GM18868 (cell line): ENCODE data around the gene OTOF.

Experiments
- ATAC-seq: cut with Tn5 transposase; IDR thresholded peaks from one replicate; pipeline ENCODE4 v1.9.1; 2021; ENCODE audit warnings: mild to moderate bottlenecking, moderate library complexity; ENCODE audit not compliant: unreplicated experiment

Gene OTOF

DNA sequence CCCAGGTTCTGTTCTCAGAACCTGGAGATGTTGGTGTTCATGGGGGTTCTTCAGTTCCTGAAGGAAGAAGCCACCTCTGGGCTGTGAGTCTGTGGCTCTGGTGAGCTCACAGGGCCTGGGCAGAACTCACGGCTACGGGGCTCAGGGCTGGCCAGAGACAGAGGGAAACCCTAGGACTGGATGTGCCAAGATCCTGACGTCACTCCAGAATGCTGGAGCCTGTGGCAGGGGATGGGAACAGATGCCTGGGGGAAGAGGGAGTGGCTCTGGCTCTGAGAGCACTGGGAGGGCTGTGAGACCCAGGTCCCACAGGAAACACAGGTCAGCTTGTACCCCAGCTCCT, at the start of gene OTOF:
OTOF (minus strand) TSS at position 214 of the 343 bp plus-strand sequence.
- no peak for ATAC-seq

DNA sequence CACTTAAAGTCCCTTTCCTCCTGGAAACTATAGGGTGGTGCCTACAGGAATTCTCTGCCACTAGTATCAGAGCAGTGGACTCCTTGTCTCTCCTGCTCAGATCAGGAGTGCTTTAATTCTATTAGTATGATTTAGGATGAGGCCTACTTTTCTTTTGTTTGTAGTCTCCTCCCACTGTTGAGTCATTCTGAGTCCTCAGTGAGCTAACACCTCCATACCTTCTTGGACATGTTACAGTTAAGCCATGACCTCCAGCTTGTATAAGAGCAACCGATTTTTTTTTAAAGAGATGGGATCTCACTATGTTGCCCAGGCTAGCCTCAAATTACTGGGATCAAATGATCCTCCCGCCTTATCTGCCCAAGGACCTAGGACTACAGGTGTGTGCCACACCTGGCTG, 48.7 kb upstream of the OTOF start:
- ATAC-seq = no peak

DNA sequence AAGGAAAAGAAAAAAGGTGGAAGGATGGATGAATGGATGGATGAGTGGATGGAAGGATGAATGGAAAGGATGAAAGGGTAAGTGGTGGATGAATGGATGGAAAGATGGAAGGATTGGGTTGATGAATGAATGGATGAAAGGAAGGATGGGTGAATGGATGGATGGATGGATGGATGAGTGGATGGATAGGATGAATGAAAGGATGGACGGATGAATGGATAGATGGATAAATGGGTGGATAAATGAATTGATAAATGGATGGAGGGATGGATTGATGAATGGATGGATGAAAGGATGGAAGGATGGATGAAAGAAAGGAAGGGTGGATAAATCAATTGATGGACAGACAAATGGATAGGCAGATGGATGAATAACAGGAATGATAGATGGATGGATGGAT, 48.2 kb upstream of the OTOF start:
- ATAC-seq = no peak

DNA sequence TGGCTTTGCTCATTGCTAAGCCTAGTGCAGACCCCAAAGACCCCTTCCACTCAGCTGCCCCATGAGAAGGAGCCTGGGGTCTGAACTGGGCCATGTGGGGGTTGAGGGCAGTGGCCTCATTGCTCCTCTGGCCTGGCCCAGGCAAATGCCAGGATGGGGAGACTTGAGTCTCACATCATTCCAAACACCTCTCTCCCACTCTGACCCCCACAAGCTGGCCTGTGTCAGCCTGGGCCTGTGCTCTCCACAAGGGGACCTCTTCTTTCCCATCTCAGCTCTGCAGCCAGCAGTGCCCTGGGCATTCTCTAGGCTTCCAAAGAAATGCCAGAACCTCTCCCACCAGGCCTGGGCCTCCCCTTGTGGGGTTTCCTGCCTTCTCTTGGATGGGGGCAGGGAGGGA, 45.8 kb upstream of the OTOF start:
- ATAC-seq = no peak

DNA sequence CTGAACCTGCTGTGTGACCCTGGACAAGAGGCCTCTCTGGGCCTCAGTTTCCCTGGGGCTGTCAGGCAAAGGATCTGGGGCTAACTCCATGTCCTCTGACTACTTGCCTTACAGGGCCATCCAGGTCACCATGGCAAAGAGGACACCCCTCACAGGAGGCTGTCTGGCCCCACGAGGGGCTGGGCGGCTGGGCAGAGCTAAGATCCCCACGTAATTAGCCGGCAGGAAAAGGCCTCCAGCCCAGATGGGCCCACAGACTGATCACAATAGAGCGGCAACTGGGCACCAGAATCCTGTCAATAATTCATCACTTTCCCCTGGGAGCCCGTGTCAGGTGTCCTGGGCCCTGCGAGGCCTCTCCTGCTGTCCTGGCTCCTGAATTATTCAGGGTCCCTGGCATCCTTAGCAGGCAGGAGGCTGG, 44.8 kb upstream of the OTOF start:
- ATAC-seq = no peak

DNA sequence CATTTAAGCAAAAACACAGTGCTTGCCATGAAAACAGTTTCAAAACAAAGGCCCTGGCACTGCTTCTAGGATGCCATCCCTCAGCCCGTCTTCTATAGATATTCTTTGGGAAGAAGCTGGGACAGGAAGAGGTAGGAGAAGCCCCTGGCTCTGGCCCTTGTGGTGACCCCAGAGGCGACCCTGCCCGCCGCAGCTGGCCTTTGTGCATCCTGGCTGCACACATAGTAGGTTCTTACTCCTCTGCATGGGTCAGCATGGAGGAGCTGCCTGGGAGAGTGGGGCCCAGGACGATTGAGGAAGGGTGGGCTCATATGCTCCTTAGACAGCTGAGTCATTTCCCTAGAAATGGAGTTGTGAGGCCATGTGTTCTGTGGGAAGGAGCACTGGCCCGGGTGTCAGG, 44.4 kb upstream of the OTOF start:
- no peak for ATAC-seq

DNA sequence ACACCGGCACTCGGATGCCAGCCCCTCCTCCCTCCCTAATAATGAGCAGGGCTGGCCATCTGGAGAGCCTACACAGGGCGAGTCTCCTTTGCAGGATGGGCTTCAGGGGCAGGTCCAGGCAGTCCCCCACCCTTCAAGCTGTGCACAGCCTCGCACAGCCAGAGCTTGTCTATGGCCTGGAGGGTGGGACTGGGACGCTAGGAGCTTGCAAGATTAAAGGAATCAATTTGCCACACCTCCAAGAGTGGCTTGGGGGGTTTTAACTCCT, 43.9 kb upstream of the OTOF start:
- no peak for ATAC-seq

DNA sequence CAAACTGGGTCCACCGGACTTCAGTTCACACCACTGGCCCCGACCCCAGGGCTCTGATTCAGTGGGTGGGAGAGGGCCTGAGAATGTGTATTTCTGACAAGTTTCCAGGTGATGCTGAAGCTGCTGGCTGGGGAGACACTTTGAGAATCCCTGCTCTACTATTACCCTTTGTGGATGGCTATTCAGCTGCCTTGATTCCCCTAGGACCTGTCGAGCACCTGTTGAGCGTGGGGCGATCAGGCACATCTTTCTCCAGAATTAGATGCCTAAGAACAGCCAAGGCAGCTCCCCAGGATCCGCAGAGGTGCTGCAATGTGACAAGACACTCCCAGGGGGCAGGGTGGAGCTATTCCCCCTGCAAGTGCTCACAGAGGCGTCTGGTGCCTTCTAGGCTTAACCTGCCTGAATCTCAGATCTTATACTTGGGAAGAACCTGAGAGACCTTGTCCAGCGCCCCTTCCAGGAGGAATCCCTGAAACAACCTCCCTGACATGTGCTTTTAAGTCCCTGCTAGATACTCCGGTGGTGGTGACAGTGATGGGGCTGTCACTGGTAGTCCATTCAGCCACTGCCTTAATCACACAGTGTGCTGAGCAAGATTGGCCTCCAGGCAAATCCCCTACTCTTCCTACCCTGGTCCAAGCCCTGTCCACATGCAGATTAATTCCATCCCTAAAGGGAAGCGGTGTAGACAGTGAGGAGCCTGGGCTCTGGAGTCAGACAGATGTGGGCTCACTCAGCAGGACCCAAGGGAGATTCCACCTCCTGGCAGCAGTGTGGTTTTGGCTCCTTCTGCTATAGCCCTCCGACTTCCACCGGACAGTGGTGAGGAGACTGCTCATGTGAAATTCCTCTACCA, 43.4 kb upstream of the OTOF start:
- ATAC-seq = no peak

DNA sequence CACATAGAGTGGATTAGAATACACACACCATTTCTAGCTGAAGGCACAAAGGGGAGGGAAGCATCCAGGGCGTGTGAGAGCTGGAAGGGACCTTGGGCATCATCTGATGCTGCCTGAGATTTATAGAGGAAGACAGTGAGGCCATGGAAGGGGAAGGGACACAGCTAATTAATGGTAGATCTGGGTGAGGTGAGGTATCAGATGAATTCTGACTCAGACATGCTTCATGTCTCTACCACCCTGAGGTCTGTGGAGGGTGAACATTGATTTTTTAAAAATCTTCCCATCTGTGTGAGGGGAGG, 42.2 kb upstream of the OTOF start:
- no peak for ATAC-seq

DNA sequence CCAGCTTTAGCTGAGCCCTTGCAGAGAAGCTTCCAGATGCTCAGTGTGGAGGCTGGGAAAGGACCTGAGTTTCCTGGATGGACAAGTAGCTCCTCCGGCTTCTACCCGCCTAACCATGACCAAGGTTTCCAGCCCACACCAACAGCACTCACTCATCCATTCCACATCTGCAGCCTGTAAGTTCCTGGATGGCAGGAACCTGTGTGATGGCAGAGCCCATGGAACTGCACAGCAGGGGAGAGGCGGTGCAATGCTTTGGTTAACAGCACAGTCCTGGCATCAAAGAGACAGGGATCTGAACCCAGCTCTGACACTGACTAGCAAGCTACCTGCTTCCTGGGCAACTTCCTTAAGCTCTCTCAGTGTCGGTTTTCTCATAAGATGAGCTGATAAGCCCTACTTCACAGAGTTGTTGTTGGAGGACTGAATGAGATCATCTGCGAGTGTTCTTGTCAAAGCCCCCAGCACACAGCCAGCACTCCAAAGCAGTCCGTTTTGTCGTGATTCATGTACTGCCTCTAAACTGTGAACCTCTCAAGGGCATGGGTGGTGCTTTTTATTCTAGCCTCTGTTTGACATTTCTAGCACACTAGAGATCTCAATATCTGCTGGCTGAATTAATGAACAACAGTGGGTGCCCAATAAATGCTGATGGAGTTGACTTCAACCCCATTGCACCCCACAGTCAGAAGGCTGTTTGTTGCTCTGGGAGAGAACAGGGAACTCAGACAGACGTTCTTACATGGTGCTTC, 41.6 kb upstream of the OTOF start:
- ATAC-seq = no peak

DNA sequence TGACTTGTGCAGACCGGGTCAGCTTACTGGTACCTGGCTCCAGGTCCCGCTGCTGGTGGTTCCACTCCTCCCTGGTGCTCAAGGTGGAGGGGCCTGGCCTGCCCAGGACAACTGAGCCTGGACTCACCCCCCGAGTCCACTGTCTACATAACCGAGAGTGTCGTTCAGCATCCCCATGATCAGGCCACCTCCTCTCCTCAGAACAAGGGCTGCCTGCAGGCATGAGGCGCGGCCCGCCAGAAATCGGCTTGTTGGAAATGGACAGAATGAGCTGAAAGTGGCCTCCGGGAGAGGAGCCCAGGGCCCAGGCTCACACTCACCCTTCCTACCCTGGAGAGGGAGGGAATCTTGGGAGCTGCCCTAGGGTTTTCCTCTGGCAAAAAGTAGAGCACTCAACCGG, 38.9 kb upstream of the OTOF start:
- no peak for ATAC-seq

DNA sequence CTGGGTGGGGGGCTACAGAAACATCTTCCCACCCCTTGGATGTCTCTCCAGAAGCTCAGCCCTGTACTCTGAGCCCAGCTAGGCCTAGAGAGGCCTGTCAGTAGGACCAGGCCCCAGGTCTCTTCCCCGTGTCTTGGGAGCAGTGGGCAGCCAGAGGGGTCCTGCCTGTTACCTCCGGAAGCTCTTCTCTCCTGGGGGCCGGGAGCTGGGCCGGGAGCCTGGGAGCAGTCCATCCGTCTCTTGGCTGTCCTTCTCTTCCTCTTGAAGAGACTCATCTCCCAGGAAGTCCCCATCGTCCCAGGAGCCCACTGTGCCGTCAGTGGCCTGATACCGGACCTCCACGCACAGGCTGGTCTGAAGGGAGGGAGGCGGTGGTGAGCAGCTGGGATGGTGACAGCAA, 38.3 kb upstream of the OTOF start:
- no peak for ATAC-seq

DNA sequence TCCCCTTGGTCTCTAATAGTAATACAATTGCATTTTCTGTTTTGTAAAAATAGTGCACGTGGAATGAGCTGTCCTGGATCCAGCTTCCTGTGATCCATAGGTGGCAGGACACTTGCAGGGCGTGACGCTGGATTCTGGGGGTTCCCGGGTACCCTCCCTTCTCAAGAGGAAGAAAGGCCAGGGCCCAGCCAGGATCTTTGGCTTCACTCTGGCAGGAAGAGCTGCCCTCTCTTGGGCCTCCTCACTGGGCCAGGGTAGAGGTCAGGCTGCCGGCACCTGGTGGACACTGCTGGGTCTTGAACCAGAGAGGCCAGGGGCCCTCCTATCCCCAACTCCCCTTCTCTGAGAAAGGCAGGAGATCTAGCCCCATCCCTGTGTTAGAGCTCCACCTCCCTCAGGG, 37.8 kb upstream of the OTOF start:
- ATAC-seq = no peak

DNA sequence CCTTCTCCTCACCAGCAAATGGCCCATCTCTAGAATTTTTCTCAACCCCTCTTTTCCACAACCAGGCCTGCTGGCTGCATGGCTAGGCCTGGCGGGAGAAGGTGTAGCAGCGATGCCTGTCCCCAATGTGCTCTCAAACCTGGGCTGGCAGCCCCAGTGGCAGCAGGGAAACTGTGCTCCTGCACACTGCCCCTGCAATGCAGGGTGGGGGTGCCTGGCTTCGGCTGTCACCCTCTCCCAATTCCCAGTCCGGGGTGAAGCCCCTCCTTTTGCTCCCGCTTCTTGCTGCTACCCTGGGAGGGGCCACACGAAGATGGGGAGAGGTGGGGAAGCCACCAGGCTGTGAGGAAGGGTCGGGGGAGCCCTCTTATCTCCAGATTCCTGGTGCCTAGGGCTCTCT, 36.1 kb upstream of the OTOF start:
- ATAC-seq = no peak

DNA sequence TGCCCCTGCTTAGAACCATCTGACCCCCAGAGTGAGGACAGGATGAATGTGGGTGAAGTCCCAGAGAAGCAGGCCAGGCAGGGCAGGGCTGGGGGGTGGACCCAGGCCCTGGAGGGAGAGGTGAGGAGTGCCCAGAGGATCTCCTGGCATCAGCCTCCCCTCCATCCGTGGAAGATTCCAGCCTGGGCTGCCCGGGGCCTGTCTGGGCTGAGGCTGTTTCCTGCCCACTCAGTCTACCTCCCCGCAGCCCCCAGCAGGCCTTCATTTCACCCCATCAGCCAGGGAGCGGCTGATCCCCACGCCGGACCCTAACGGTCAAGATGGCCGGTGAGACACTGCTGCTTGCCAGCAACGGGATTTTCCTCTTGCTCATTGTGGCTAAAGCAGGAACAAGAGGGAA, 35.3 kb upstream of the OTOF start:
- no peak for ATAC-seq

DNA sequence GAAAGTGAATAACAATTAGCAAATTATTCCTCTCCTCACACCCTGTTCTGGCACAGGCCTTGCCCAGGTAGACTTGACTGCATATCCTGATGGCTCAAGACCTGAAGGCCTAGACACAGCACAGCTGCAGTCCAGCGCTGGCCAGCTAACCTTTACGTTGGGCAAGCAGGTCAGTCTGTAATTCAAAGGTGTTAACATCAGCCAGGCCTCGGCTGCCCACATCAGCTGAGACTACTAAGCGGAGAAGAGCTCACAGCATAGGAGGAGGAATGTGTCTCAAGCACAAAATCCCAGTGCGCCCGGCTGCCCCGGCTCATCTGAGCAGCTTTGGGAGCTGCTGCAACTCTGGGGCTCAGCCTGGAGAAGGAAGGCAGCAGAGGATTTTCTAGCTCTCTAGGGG, 33.5 kb upstream of the OTOF start:
- ATAC-seq = no peak

DNA sequence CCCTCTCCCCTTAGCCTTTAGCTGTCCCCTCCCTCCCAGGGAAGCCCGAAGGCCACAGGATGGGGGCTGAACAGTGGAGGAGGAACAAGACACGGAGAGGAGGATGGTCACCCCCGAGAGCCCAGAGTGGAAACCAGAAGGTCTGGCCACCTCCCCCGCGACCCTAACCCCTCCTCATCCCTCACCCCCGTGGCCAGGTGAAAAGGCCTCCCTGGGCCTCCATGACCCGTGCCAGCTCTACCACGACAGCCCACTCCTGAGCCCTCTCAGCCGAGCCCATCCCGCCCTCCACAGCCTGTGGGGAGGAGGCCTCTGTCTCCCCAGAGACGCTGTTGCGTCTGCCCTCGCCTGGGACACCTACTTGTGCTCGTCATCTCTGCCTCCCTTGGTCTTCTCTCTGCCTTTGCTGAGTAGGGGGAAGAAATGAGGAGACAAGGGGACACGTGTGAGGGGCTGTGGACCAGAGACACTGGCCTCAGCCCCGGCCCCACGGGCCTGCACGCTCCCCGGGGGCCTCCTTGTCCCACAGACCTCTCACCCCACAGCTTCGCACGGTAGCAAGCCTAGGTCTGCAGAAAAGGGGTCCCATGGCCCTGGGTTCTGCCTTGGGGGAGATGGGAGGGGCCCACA, 32.5 kb upstream of the OTOF start:
- no peak for ATAC-seq

DNA sequence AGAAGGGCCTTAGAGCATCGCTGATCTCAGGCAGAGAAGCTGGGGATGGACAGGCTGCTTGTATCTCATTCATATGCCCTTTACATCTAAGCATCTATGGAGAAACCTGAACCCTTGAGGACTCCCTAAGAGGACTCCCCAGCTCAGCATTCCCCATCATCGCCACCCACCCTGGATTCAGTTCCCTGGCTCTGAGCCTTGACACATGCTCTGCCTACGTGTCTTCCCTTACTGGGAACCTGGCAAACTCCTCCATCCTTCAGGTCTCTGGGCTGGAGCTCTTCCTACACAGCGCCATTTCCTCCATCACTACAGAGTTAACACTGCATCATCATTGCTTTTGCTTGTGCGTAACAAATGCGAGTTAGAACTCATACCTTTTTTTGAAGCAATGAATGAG, 31.2 kb upstream of the OTOF start:
- no peak for ATAC-seq

DNA sequence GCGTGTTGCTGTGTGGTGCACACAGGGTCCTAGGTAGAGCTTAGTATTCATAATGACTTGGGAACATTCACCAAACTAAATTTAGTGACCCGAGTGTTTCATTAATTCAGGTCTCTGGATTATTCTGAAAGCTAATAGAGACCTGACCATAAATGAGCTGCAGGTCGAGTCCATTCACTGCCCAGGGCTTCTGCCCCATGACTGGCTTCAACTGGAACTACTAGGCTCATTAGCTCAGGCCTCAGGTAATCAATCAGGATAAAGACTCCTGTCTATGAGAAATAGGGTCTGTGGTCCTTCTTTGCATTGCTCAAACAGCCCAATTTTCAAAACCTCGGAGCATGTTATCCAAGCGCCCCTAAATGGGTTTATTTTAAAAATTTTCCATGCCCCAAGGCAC, 30.0 kb upstream of the OTOF start:
- ATAC-seq = no peak

DNA sequence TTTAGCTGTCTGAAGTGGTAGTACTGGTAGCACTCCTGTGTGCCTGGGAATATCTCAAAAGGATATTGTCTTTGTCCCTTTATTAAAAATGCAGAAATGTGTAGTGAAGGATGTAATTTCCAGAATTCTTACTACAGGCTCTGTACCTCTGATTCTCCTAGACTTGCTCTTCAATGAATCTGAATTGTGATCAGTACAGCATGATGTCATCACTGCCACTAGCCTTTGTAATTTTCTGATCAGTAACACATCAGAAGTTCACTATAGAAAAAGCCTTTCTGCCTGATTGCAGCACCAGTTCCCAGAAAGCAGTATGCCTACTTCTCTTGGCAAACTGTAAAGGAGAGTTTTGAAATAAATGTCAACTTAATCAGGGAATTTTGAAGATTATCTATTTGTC, 29.2 kb upstream of the OTOF start:
- ATAC-seq = no peak

DNA sequence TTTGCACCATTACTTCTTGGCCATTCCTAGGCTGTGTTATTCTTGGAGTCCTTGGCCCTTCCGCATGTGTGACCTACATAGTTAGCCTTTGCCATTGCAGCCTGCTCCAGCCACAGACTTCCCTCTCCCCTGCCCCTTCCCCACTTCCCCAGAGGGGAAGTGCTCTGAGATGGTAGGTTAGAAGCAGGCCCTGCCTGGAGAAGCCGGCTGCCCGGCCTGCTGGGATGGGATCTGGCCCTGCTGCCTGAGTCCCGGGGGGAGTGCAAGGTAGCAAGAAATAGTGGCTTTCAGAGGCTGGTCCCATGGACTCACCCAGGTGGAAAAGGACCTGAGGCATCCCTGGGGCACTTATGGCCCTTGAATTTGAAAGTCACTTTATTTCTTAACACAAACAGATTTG, 28.4 kb upstream of the OTOF start:
- ATAC-seq = no peak

DNA sequence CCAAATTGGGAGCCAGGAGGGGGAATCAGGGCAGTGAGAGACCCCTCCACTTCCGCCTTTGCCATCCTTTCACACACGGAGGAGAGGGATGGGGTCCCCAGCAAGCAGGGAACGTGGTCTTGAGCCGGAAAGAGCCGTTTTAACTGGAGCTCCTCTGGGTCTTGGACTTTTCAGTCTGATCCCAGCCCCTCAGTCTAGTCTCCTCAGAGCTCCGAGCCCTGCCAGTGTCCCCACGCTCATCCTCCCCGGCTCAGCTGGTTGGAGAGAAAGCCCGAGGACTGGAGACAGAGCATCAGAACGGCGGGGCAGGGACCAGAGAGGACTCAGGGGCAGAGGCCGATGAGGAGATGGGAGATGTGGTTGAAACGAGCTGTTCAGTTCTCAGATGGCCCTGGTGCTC, 26.1 kb upstream of the OTOF start:
- no peak for ATAC-seq
